ENCODE data around the gene DEGS2.

DNA sequence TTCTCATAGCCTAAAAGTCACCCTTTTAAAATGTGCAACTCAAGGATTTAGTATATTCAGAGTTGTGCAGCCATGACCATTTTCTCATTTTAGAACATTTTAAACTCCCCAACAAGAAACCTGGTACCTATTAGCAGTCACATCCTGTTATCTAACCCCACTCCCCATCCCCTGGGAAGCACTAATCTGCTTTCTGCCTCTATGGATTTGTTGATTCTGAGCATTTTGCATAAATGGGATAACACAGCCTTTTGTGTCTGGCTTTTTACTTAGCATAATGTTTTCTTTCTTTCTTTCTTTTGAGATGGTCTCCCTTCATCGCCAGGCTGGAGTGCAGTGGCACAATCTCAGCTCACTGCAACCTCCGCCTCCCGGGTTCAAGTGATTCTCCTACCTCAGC lies 40.9 kb upstream of the DEGS2 start:
- TF ChIP-seq CTCF (IDR thresholded peaks at IDR 0.05; ENCODE audit: low read depth, low read length), result no peak
- TF ChIP-seq POLR2A (IDR thresholded peaks at IDR 0.05; ENCODE audit: extremely low read depth, insufficient read length), result no peak
- TF ChIP-seq MAX (IDR thresholded peaks at IDR 0.05; ENCODE audit: low read depth, low read length), result no peak
